ENCODE results near the gene MAN2B2. TPM values are rescaled to one million over a fixed set of nuclear protein-coding genes. Genes with fewer than 3 reads are reported as not detected.
"Not testable (repeated sequence)": the region's sequence is repeated elsewhere in the genome, so short reads cannot be mapped to it uniquely, and the experiment has no call there.

MAN2B2 gene
- total RNA-seq, 2 donors from 2014 or later, result 20.5 to 25.6 TPM

GRCh38 chr4:6622744-6623143, 47.8 kb downstream of the MAN2B2 start:
- no peak for DNase-seq
- intact Hi-C loops (cut with DNase I), result no loop called here
- no peak for ATAC-seq

- intact Hi-C loops (cut with DNase I), result no loop called here
- no peak for DNase-seq
- no peak for ATAC-seq
Measured at GRCh38 chr4:6625256-6625655, 50.3 kb downstream of the MAN2B2 start.

- ATAC-seq (no peak), DNase-seq (no peak)
- intact Hi-C loops (cut with DNase I), result no loop called here
Measured at GRCh38 chr4:6626066-6626465, 51.1 kb downstream of the MAN2B2 start.

GRCh38 chr4:6627832-6628231, 52.8 kb downstream of the MAN2B2 start:
- DNase-seq (no peak), ATAC-seq (no peak)
- intact Hi-C loops (cut with DNase I), result no loop called here

- DNase-seq; intact Hi-C loops (cut with DNase I): not testable (repeated sequence)
Measured at GRCh38 chr4:6628484-6628883, 53.5 kb downstream of the MAN2B2 start.

GRCh38 chr4:6632125-6632524, 57.1 kb downstream of the MAN2B2 start:
- no peak for DNase-seq

More at GRCh38 chr4:6628484-6628883, 53.5 kb downstream of the MAN2B2 start:
- ATAC-seq, result not testable (repeated sequence)

GRCh38 chr4:6633091-6633906, 58.3 kb downstream of the MAN2B2 start:
- DNase-seq (no peak), ATAC-seq (peak in 1 of 2 donors; percentile 38)
- intact Hi-C loops (cut with DNase I), result no loop called here

More at GRCh38 chr4:6632125-6632524, 57.1 kb downstream of the MAN2B2 start:
- intact Hi-C loops (cut with DNase I), result no loop called here
- ATAC-seq, result no peak

GRCh38 chr4:6634746-6635145, 59.8 kb downstream of the MAN2B2 start:
- intact Hi-C loops (cut with DNase I), result no loop called here
- DNase-seq (no peak), ATAC-seq (no peak)

GRCh38 chr4:6639137-6639680, 64.2 kb downstream of the MAN2B2 start:
- DNase-seq (no peak), ATAC-seq (no peak)
- intact Hi-C loops (cut with DNase I), result no loop called here

- DNase-seq (peak; percentile 96), ATAC-seq (peak; percentile 93 to 95)
- intact Hi-C loops (cut with DNase I), result loop anchor here (2.0 to 5.0 kb wide), 3 partner anchors 34 to 72 kb away; partner anchors contain the start of gene MRFAP1L1 (in 1 of the 2)
Measured at GRCh38 chr4:6640292-6641163, 65.5 kb downstream of the MAN2B2 start, which contains the start of gene MRFAP1. Gene MRFAP1, plus strand, starts transcription at chr4:6640685. Its CDS starts 178 bp downstream, at chr4:6640863.

GRCh38 chr4:6641164-6641970, 66.4 kb downstream of the MAN2B2 start:
- intact Hi-C loops (cut with DNase I), result loop anchor here (2.0 to 5.0 kb wide), 3 partner anchors 33 to 71 kb away; partner anchors contain the start of gene MRFAP1L1 (in 1 of the 2)

GRCh38 chr4:6641971-6642320, 67.0 kb downstream of the MAN2B2 start:
- ATAC-seq (no peak), DNase-seq (no peak)
- intact Hi-C loops (cut with DNase I), result loop anchor here (2.0 to 5.0 kb wide), 3 partner anchors 33 to 70 kb away; partner anchors contain the start of gene MRFAP1L1 (in 1 of the 2)

More at GRCh38 chr4:6641164-6641970, 66.4 kb downstream of the MAN2B2 start:
- DNase-seq (peak; percentile 69), ATAC-seq (peak; percentile 63 to 82)

GRCh38 chr4:6643141-6643847, 68.3 kb downstream of the MAN2B2 start:
- DNase-seq, result no peak
- no peak for ATAC-seq
- intact Hi-C loops (cut with DNase I), result loop anchor here (5.0 kb wide), 2 partner anchors 64 to 69 kb away; partner anchors contain the start of gene MRFAP1L1 (in 1 of the 2)

- intact Hi-C loops (cut with DNase I), result loop anchor here (5.0 kb wide), 2 partner anchors 62 to 67 kb away; partner anchors contain the start of gene MRFAP1L1 (in 1 of the 2)
- ATAC-seq (no peak), DNase-seq (no peak)
Measured at GRCh38 chr4:6644792-6645530, 70.0 kb downstream of the MAN2B2 start.

- ATAC-seq (no peak), DNase-seq (no peak)
- intact Hi-C loops (cut with DNase I), result no loop called here
Measured at GRCh38 chr4:6647169-6647568, 72.2 kb downstream of the MAN2B2 start.

GRCh38 chr4:6647582-6648230, 72.7 kb downstream of the MAN2B2 start:
- intact Hi-C loops (cut with DNase I), result no loop called here
- DNase-seq (no peak), ATAC-seq (no peak)

GRCh38 chr4:6649216-6649615, 74.2 kb downstream of the MAN2B2 start:
- no peak for ATAC-seq
- intact Hi-C loops (cut with DNase I), result no loop called here
- DNase-seq, result no peak

Measured in left cardiac atrium (tissue), 4 donors.